ENCODE results near the gene PADI4.

DNA sequence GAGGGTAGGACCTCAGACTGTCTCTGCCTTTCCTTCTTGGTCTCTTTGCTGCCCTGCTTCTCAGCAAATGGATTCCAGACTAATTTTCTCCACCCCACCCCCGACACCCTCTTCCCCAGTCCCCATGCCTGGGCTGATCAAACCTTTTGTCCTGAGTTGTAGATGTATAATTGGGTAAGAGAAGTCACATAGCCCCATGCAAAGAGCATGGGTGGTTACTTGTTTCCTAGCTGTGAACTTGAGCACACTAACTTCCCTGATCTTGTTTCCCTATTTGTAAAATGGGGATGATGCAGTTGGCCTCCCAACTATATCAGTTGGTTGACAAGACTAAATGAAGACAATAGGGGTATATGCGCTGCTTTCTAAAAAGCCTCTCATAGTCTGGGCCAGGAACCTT lies 73.2 kb downstream of the PADI4 start:
- TF ChIP-seq, protein P1, sequence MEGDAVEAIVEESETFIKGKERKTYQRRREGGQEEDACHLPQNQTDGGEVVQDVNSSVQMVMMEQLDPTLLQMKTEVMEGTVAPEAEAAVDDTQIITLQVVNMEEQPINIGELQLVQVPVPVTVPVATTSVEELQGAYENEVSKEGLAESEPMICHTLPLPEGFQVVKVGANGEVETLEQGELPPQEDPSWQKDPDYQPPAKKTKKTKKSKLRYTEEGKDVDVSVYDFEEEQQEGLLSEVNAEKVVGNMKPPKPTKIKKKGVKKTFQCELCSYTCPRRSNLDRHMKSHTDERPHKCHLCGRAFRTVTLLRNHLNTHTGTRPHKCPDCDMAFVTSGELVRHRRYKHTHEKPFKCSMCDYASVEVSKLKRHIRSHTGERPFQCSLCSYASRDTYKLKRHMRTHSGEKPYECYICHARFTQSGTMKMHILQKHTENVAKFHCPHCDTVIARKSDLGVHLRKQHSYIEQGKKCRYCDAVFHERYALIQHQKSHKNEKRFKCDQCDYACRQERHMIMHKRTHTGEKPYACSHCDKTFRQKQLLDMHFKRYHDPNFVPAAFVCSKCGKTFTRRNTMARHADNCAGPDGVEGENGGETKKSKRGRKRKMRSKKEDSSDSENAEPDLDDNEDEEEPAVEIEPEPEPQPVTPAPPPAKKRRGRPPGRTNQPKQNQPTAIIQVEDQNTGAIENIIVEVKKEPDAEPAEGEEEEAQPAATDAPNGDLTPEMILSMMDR (IDR thresholded peaks at IDR 0.05): no peak
- TF ChIP-seq POLR2A (IDR thresholded peaks at IDR 0.05): no peak
- TF ChIP-seq POLR2AphosphoS5 (IDR thresholded peaks at IDR 0.05): no peak
